RWPE1 (cell line): ENCODE data around the gene REC8.

Experiments used
- CTCF ChIA-PET: fragments of 350-600 bp; sonication (Branson Sonifier 250); formaldehyde crosslinking; extraction: SDS; loops from one replicate; lab custom pipeline; 2021; lab: Yijun Ruan, JAX
- POLR2A ChIA-PET: fragments of 400-600 bp; formaldehyde crosslinking; extraction: SDS; loops from one replicate; lab custom pipeline; 2020; ENCODE audit warnings: antibody characterized with exemption; ENCODE audit not compliant: low non-redundant PET; lab: Yijun Ruan, JAX
- DNase-seq: peaks from one replicate; pipeline ENCODE4 v3.0.0; 2012; ENCODE audit warnings: low spot score
- H3K27ac ChIP-seq: fragments of 450-650 bp; 2 replicates; pipeline ENCODE4 v1.5.1; 2017
- TF ChIP-seq, protein P1 (sequence below): fragments of 450-650 bp; conservative IDR thresholded peaks from 2 replicates; pipeline ENCODE4 v1.5.1; 2017; ENCODE audit warnings: low read depth, mild to moderate bottlenecking

REC8 gene

DNA sequence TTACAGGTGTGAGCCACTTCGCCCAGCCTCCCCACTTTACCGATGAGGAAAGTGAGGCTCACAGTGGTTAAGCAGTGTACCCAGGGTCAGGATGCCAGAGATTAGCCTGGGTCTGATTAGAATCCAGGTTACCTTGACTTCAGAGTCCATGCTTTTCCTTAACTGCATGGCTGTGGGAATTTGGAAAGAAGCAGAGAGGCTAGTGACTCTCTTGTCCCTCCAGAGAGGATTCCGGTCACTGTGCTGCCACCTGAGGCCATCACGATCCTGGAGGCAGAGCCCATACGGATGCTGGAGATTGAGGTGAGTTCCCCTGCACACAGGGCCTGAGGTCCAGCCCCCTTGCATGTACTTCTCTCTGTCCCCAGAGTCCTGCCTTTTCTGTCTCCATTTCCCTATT is 4.7 kb downstream of the REC8 start:
- CTCF ChIA-PET: interaction anchor here (1.2 kb wide), 1 partner anchor 15 kb away, joined by 3 read pairs; the partner anchor contains the start of gene IRF9
- DNase-seq: no peak
- POLR2A ChIA-PET: no interaction called here
- TF ChIP-seq, protein P1, sequence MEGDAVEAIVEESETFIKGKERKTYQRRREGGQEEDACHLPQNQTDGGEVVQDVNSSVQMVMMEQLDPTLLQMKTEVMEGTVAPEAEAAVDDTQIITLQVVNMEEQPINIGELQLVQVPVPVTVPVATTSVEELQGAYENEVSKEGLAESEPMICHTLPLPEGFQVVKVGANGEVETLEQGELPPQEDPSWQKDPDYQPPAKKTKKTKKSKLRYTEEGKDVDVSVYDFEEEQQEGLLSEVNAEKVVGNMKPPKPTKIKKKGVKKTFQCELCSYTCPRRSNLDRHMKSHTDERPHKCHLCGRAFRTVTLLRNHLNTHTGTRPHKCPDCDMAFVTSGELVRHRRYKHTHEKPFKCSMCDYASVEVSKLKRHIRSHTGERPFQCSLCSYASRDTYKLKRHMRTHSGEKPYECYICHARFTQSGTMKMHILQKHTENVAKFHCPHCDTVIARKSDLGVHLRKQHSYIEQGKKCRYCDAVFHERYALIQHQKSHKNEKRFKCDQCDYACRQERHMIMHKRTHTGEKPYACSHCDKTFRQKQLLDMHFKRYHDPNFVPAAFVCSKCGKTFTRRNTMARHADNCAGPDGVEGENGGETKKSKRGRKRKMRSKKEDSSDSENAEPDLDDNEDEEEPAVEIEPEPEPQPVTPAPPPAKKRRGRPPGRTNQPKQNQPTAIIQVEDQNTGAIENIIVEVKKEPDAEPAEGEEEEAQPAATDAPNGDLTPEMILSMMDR: no peak
- peak overlapping the region; percentile 60 for H3K27ac ChIP-seq

DNA sequence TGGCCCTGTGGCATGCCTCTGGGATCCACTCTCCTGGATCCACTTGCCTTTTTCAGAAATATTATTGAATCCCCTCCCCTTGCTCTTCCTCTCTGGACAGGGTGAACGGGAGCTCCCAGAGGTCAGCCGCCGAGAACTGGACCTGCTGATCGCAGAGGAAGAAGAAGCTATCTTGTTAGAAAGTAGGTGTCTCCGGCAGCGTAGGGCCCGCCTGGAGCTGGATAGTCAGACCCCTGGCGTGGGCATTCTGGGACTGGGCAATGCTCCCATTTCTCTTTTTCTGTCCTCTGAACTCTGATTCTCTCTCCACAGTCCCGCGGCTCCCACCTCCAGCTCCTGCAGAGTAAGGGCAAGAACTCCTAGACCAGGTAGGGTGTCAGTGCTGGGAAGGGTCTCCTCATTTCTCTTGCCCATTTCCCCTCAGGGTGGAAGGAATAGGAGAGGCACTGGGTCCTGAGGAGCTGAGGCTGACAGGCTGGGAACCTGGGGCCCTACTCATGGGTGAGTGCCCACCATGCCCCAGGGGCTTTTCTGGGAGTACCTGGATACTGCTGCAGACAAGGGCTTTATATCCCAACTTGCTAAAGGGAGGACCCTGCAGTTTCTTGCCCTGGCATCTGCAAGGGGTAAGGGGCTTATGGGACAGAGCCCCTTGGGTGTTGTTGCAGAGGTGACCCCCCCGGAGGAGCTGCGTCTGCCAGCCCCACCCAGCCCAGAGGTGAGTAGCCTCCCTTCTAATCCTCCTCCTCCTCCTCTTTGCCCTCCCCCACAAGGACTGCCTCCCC is 5.4 kb downstream of the REC8 start:
- no peak for DNase-seq
- TF ChIP-seq, protein P1: no peak
- peak overlapping the region; percentile 60 for H3K27ac ChIP-seq
- POLR2A ChIA-PET: no interaction called here
- CTCF ChIA-PET: interaction anchor here (1.2 kb wide), 1 partner anchor 16 kb away, joined by 3 read pairs; the partner anchor contains the start of gene IRF9

DNA sequence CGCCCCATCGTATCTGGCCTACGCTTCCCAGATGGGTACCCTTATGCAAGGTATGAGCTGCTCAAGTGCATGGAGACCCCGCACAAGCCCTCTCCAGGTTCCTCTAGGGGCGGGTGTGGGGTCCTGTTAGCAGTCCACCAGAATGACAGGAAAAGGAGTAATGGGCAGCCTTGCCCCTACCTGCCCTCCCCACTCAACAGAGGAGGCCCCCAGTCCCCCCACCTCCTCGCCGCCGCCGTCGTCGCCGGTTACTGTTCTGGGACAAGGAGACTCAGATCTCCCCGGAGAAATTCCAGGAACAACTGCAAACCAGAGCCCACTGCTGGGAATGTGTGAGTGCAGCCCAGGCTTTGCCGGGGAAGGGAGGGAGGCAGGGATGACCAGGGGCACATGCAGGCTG is 6.0 kb downstream of the REC8 start:
- CTCF ChIA-PET: interaction anchor here (1.2 kb wide), 1 partner anchor 17 kb away, joined by 3 read pairs; the partner anchor contains the start of gene IRF9
- DNase-seq: no peak
- TF ChIP-seq, protein P1: no peak
- peak overlapping the region; percentile 60 for H3K27ac ChIP-seq
- POLR2A ChIA-PET: no interaction called here

DNA sequence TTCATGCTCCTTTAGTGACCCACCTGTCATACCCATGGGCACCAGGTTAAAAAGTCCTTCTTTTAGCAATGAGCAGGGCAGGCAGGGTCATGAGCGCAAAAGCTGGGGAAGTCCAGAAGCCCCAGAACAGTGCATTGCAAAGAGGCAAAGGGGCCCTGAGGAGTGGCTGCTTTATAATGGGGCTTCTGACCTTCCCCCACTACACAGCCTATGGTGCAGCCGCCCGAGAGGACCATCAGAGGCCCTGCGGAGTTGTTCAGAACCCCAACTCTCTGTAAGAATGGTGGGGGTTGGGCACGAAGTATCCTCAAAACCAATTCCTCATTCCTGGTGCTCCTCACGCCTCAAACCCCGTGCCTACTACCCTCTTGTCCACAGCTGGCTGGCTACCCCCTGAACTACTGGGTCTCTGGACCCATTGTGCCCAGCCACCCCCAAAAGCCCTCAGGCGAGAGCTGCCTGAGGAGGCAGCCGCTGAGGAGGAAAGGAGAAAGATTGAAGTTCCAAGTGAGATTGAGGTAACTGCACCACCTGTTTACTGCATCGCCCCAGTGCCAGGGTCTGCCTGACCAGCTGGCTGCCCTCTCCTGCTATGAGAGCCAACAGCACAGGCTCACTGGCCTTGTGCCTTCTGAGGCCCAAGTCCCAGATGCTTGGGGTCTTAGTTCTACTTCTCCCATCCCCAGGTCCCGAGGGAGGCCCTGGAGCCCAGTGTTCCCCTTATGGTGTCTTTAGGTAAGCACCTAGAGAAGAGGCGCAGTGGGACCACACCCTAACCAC is 6.7 kb downstream of the REC8 start:
- no peak for DNase-seq
- TF ChIP-seq, protein P1: no peak
- ChIA-PET POLR2A (no interaction called here), CTCF (interaction anchor here (0.6 to 0.7 kb wide), 3 partner anchors 12 to 36 kb away, joined by 3 to 5 read pairs (median 3); partner anchors contain the start of gene IRF9)
- H3K27ac ChIP-seq: peak overlapping the region; percentile 60

DNA sequence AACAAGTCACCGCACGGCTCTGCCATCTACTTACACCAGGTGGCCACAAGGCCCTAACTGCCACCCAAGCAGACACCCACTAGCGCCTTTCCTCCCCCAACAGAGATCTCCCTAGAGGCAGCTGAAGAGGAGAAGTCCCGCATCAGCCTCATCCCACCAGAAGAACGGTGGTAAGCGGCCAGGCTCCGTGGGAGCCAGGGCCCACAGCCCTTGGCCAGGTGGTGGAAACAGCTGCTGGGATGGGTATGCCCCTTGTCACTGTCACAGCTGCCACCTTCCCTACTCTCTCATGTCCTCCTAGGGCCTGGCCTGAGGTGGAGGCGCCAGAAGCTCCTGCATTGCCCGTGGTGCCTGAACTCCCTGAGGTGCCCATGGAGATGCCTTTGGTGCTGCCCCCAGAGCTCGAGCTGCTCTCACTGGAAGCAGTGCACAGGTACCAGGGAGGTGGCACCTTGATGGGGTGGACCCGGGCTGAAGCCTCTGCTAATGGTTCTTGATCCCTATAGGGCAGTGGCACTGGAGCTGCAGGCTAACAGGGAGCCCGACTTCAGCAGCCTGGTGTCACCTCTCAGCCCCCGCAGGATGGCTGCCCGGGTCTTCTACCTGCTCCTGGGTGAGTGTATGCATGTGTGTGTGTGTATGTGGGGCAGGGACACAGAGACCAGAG is 7.5 kb downstream of the REC8 start:
- CTCF ChIA-PET: interaction anchor here (0.6 kb wide), 2 partner anchors 12 to 18 kb away, joined by 3 to 5 read pairs; partner anchors contain the start of gene IRF9

More for the DNA sequence above, 7.5 kb downstream of the REC8 start:
- DNase-seq: no peak
- POLR2A ChIA-PET: no interaction called here
- H3K27ac ChIP-seq: peak overlapping the region; percentile 60
- TF ChIP-seq, protein P1: no peak
